GM21381 (cell line): ENCODE measurements around the gene NT5DC3.

ENCODE experiments used
- ATAC-seq: cut with Tn5 transposase; IDR thresholded peaks from one replicate; pipeline ENCODE4 v1.9.1; 2021; ENCODE audit warnings: mild to moderate bottlenecking, moderate library complexity; ENCODE audit not compliant: unreplicated experiment

Gene NT5DC3

GRCh38 chr12:103833095-103833775 lies 7.8 kb downstream of the NT5DC3 start:
- no peak for ATAC-seq

GRCh38 chr12:103832048-103832997 lies 8.7 kb downstream of the NT5DC3 start:
- ATAC-seq: no peak

DNA sequence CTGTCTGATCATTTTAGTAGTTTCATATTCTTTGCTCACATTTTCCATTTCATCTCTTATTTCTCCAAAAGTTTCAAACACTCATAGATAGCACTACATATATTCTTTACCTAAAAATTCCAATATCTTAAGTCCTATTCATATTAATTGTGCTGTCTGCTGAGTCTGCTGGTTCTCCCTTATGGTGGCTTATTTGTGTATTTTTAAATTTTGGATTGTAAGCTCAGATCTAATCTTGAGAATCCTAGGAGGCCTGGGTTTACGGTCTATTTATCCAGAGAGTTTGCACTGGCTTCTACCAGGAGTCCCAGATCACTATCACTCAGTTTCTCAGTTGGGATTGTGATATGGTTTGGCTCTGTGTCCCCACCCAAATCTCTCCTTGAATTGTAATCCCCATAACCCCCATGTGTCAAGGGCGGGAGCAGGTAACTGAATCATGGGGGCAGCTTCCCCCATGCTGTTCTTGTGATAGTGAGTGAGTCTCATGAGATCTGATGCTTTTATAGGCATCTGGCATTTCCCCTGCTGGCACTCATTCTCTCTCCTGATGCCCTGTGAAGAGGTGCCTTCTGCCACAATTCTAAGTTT lies 10.2 kb downstream of the NT5DC3 start:
- ATAC-seq: no peak

DNA sequence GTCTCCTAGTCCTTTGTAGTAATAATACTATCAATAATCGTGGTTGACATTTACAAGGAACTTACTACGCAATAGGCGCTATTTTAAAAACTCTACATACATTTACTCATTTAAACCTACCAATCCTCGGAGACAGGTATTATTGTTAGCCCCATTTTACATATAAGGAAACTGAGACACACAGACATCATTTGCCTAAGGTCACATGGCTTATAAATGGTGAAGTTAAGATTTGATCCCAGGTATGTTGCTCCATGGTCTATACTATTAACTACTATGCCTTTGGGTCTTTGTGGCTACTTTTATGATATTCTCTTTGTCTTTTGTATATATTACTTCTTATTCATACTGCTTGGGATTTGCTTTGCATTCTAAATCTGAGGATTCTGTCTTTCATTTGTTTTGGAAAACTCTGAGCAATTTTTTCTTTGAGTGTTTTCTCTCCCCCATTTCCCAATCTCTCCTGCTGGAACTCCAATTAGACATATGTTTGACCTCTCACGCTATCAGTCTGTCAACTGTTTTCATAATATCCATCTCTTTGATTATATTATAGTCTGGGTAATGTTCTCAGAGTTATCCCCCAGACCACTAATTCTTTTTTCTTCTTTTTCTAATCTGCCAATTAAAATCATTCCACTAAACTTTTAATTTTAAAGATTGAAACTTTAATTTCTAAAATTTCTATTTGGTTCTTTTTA lies 10.9 kb downstream of the NT5DC3 start:
- no peak for ATAC-seq

- ATAC-seq: no peak
Observed at GRCh38 chr12:103829092-103829491, 11.9 kb downstream of the NT5DC3 start.

GRCh38 chr12:103827911-103828391 lies 13.1 kb downstream of the NT5DC3 start:
- ATAC-seq: no peak

DNA sequence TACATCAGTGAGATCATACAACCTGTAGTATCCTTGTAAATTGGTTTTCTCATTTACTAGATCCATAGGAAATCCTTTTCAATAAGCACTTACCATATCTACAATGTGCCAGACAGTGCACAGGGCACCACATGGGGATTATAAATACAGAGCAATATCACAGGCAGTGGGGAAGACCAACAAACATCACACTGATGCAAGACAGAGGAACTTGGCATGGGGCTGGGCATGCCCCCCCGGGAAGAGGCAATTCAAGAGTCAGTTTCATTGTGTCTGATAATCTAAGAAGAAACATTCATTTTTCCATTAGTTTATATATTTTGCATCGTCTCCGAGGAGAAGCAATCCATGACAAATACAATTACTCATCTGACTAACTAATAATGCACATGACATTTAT lies 16.2 kb downstream of the NT5DC3 start:
- no peak for ATAC-seq

GRCh38 chr12:103824290-103824689 lies 16.7 kb downstream of the NT5DC3 start:
- no peak for ATAC-seq

DNA sequence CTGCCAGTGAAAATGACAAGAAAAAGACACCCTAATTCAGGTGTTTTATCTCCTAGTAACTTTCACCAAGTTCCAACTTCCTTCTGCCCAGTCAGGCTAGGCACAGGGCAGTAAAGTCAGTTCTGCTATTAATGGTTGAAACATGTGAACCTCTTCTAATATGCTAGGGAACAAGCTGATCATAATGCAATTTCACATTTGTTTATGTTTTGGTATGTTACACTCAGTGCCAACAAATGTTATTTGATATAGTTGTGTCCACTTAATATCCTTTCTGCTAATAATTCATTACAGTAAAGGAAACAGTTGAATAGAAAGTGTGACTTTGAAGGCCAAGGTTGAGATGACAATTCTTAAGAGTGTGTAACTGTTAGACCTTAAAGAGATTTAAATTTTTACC lies 17.2 kb downstream of the NT5DC3 start:
- no peak for ATAC-seq

DNA sequence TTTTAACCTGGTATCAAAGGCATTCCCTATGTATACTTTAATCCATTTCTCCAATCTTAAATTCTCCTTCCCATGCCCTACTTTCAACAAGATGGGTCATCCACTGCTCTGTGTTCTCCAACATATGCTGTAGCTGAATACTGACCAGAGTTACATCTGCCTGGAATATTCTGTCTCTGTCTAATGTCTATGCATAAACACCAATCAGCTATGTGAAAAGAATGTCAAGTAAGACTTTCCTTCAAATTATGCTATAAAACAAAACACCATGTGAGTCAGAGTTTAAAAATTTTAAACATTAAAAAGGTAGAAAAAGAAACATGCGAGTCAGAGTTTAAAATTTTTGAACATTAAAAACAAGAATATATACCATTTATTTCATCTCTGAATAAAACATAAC lies 19.3 kb downstream of the NT5DC3 start:
- ATAC-seq: no peak

DNA sequence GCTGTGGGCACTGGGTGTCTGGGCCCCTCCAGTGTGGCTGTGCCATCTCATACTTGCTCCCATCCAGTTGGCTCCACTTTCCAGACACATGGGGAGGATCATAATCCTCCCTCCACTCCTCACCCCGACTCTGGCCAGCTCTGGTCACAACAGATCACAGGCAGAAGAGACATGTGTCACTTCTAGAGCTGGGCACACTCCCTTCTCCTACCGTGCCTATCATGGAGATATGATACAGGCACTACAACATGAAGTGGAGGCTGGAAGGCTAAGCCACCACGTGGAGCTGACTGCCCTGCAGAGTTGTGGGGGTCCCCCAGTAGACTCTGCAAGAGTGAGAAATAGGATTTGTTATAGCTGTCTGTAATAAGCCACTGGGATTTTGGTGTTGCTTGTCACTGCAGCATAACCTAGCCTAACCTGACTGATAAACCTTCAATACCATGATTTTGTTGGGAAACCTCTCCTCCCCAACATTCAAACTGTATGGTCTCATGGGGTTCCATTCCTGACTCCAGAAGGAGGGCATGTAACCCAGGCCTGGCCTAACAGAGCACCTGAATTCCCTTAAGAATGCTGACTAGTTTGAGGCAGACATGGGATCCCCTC lies 20.0 kb downstream of the NT5DC3 start:
- ATAC-seq: no peak

GRCh38 chr12:103820361-103820760 lies 20.7 kb downstream of the NT5DC3 start:
- ATAC-seq: no peak

- ATAC-seq: no peak
Observed at GRCh38 chr12:103819892-103820291, 21.1 kb downstream of the NT5DC3 start.

DNA sequence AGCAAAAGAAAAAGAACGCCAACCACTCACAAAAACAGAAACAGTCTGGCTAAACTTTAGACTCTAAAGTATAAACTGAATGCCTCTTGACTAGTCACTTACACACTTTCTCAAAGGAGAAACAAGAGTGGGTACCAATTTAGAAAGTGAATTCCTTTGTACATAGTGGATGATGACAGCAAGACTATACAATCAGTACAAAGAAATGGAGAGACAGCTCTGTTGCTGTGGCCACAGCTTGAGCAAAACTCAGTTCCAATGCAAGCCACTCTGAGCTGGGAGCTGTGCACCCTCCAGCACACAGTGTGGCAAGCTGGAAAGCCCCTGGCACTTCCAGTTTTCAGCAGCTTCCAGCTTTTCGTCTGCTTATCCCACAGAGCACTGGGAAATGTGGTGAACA lies 21.7 kb downstream of the NT5DC3 start:
- ATAC-seq: no peak

- ATAC-seq: no peak
Observed at GRCh38 chr12:103817791-103818190, 23.2 kb downstream of the NT5DC3 start.

DNA sequence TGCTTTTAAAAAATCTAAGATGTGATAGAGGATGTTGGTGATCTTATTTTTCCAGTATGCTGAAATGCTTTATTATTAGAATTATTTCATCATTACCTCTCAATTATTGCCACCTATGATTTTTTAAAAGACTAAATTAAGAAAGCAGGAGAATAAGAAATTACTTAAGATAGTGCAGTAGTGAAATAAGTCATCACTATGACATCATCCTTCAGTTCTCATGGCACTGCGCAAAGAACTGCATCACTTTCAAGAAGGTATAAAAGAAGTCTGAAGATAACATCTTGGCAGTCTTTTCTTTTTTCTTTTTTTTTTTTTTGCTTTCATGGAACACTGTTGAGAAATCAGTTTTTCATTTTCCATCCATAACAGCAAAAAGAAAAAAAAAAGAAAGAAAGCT lies 24.4 kb downstream of the NT5DC3 start:
- no peak for ATAC-seq

DNA sequence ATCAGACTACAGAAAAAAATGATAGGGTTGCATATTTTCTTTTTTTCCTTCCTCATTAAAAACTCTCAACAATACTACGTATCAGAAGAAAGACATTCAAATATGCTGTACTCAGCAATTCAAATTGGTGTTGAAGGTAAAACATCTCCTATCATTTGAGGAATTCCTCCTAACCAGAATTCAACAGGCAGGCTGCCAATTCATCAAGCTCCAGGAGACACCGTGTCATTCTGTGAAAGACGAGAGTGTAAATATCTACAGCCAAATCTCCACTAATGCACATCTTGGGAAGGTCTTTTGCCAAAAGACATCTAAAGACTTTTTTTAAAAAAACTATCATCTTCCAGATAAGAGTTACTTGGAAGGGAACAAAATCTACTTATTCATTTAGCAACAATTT lies 26.6 kb downstream of the NT5DC3 start:
- no peak for ATAC-seq

DNA sequence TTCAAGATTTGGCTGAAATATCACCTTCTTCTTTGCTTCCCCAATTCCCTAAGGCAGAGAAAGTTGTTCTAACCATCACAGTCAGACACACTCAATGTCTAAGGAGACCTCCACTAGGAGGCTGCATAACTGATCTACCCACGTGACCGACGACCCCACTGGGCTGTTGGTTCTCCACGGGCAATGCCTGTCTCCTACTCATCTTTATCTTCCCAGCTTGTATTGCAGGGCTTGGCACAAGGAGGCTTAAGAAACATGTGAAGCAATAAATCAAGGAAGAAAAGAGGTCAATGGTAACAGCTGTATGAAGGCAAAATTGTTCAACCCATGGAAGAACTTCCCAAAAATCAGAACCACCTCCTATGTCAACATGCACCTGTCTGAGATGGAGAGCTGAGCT lies 27.1 kb downstream of the NT5DC3 start:
- no peak for ATAC-seq

- ATAC-seq: no peak
Observed at GRCh38 chr12:103813426-103813825, 27.6 kb downstream of the NT5DC3 start.

DNA sequence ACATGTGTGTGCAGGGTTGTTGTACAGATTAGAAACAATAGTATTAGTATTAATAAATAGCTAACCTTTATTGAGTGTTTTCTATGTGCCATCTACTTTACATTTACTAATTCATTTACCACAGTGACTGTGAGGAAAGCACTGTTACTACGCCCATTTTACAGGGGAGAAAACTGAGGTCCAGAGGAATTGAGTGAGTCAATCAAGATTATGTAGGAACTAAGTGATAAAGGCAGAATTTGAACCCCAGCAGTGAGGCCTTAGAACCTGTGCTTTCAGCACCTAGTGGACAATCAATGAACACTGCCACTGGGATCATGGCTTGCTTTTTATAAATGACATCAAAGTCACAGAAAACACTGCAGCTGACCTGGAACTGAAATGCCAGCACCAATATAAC lies 28.2 kb downstream of the NT5DC3 start:
- ATAC-seq: no peak

GRCh38 chr12:103811791-103812190 lies 29.2 kb downstream of the NT5DC3 start:
- no peak for ATAC-seq
